IPS DF 4.7 (cell line): ENCODE results near the gene ADAMTS17.
"Not testable (repeated sequence)": the region's sequence is repeated elsewhere in the genome, so short reads cannot be mapped to it uniquely, and the experiment has no call there.

Experiments
- DNase-seq: peaks from one replicate; pipeline ENCODE4 v3.0.0-alpha.2; 2013; ENCODE audit warnings: low spot score; ENCODE audit errors: extremely low read depth

Gene ADAMTS17

DNA sequence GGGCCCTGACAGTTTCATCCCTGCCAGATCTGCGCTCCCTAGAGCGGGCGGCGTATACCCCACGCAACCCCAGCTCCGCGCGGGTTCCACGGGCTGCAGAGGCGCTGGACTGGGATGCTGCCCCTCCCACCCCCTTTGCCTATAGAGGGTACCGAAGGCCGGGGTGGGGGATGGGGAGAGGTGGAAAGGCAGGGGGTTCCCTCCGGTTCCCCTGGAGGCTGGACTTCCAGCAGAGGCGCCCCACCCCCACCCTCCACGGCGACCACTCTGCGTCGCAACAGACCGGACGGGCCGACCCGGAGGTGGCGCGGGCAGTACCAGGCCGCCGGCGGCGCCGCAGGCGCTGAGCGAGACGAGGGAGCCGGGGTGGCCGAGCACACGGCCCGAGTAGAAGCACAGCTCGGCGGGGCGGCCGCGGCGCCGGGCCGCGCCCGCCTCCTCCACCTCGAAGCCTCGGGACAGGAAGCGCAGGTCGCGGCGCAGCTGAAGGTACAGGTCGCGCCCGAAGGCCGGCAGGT lies 995 bp downstream of the ADAMTS17 start:
- no peak for DNase-seq

DNA sequence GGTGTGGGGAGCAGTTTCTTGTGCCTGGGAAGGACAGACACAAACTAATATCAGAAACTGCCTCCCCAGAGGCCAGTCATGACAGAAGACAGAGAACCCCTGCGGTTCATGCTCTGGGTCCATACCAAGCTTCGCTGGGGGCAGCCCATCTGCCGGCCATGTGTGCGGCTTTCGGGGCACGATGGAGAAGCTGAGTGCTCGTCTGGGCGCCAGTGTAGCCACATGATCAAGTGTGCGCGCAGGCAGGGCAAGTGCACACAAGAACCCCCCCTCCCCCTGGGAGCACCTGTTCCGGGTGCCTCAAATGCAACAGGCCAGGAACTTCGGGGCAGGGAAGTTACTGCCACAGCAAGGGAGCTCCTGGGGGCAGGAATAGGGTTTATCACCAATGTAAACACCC lies 1.8 kb downstream of the ADAMTS17 start:
- no peak for DNase-seq

DNA sequence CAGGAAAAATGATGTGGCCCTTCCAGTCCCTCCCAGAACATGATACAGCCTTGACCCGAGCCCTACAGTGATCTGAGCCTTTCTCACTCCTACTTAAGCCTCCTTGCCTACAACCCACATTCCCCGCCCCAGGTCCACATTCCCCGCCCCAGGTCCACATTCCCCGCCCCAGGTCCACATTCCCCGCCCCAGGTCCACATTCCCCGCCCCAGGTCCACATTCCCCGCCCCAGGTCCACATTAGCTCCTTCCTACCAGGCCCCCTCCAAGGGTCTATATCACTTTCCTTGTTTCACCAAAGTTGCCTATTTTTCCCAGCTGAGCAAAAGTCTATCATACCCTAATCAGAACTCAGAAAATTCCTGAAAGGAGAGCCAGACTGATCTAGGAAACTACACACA lies 2.3 kb downstream of the ADAMTS17 start:
- DNase-seq, result not testable (repeated sequence)

DNA sequence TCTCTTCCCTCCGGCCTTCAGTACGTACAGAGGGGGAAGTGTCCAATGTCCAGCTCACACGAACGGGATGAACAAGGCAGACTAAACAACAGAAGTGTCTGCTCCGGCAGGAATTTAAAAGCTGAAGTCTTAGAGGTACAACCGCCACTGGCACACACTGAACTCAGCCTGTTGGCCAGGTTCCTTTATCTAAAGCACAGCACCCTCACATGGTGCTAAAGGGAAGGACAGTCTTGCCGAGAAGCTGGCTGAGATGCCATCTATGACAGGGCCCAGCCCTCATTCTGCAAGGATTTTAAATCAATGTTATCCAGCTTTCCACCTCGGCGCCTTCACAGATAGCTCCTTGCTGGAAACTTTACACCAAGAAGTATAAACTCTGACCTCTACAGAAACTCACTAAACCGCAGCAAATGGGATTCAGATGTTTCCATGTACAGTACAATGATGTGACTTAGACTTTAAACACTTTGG lies 2.8 kb downstream of the ADAMTS17 start:
- no peak for DNase-seq

DNA sequence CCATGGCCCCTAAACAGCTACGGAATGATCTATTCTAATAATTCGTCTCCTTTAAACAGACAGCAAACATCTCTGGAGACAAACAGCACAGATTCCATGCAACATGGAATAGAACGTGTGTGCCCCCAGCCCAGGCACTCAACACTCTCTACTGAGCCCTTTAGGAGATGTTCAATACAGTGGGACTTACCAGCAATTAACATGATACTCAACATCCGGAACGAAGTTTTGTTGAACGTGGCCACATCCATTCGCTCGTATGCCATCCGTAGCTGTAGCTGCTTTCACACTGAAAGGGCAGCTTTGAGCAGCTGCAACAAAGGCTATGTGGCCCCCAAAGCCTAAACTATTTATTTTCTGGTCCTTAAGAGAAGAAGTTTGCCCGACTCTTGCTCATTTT lies 3.5 kb downstream of the ADAMTS17 start:
- DNase-seq, result no peak

DNA sequence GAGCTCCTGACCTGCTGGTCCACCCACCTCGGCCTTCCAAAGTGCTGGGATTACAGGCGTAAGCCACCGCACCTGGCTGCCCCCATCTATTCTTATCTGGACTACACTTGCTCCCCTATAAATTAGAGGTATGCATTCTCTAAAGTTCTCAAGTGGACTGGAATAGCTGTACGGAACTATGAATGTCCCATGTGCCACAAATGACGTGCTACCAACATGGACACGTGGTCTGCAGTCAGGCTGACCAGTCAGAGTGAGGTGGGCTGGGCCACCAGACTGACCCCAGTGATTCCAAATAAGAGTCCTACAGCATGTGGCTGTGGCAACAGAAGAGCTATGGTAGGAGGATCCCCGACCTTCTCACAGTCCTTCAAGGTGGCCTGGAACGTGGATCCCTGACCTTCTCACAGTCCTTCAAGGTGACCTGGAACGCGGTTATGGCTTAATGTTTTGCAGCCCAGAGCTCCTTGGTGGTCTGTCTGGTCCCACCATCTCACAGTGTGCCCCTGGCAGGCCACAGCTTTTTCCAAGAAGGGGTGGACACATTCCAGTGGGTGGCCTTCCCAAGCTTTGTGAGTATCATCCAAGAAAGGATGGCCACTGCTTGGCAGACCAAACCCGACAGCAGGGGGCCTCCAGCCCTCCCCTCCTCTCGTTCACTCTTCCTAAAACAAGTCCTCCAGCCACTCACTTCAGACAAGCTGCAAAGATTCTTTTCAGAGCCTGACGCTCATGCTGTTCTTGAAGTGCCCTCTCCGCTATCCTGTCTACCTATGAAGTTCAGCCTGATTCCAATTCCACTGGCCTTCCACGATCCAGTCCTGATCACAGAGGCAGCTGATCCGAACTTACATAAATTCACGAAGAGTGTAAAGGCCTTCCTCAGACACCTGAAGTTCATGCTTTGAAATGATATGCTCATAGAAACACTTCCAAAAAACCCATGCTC lies 4.4 kb downstream of the ADAMTS17 start:
- no peak for DNase-seq

DNA sequence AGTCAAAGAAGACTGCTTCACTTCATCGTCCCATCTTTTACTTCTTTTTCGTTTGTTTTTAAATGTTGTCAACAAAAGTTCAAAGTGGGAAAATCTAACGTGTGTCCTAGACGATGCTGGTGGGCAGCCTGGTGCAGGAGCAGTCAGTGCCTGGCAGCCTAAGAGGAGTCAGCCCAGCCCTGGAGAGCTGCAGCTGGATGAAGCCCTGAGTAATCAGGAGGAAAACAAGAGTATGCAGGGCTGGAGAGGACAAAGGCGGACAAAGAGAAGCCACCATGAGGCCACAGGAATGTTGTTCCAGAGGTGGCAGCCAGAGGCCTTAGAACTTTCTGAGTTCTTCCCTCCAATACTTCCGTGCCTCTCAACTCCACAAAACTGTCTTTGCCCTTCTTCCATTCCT lies 5.7 kb downstream of the ADAMTS17 start:
- DNase-seq, result no peak

DNA sequence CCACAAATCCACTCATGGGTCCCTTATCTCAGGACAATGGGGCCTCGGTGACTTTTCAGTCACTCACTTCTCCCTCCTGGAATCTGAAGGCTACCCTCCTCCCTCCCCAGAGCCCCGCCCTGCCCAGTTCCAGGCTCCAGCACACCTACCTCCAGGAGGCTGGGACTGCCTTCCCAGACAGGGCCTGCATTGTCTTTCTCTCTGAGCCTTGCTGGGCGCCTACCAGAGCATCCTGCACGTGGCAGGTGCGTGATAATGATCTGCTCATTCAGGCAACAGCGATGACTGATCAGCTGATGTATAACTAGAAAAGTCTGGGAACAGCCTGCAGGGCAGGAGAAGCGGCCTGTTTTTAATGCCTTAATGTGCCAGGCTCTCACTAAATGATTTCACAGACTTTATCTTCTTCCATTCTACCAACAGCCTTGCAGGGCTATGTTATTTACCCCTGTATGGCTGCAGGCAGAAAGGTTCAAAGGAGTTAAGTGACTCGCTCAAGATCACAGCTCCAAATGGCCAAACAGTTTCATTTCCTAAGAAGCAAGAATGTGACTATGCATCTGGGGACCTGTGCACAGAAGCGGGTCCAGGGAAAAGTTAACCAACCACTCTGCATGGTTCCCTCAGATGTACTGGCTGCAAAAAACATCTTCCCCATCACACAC lies 6.3 kb downstream of the ADAMTS17 start:
- DNase-seq, result no peak

DNA sequence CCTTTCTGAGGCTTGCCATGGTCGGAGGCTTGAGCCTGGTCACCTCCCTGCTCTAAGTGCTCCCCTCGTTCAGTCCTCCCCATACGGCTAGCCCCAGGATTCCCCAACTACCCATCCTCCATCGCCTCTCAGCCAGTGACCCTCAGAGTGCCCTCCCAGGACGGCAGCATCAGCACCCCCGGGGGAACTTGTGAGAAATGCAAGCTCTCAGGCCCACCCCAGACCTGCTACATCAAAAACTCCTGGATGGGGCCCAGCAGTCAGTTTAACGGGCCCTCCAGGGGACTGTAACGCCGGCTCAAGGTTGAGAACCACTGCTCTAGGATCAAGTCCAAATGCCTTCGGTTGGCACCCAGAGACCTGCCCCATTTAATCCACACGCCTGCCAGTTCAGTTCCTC lies 6.9 kb downstream of the ADAMTS17 start:
- DNase-seq, result no peak

DNA sequence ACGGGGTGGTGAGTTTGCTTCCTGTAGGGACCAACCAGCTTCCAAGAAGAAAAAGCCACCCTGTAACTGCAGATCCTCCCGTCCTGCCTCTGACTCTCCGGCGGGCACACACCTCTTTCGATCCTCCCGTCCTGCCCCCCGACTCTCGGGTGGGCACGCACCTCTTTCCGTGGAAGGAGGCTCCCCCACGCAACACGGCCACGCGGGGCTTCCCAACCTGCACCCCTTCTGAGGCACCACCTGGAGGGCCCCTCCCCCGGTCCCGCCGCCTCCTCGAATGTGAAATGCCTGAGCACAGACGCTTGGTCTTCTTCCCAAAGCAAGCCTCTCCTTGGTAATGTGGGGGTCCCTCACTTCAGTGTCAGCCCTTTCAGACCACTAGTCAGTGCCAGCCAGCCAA lies 7.3 kb downstream of the ADAMTS17 start:
- DNase-seq, result no peak

DNA sequence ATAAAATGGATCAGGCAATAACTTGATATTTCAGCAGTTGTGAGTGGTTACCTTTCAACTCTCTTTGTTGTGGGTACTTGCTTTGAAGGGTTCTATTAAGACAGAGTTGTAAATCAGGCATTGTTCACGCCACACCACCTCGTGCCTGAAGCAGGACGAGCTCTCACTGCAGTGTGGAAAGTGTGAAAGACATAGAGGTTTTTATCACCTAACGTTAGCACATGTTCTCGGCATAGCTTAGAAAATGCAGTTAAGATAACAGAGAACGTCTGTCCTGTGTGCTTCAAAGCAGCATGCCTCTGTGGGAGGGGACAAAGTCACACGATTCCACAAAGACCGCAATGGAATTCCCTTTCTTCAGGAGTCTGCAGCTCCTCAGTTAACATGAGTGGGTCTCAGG lies 7.8 kb downstream of the ADAMTS17 start:
- DNase-seq, result no peak

DNA sequence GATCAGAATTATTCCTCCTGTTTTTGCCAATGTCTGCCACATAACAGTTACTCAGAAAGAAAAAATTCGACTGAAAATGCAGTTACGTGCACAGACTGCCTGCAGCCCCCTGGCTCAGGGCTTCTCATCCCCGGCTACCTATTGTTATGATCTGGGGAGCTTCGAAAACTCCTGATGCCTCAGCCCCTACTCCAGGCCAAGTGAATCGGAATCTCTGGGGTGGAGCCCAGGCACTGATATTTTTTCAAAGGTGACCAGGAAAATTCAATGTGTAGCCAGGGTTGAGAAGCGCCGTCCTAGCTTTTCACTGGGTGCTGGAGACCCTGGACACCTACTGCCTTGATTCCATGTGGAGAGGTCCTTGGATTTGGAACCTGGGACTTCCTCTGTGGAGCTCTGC lies 8.5 kb downstream of the ADAMTS17 start:
- no peak for DNase-seq

DNA sequence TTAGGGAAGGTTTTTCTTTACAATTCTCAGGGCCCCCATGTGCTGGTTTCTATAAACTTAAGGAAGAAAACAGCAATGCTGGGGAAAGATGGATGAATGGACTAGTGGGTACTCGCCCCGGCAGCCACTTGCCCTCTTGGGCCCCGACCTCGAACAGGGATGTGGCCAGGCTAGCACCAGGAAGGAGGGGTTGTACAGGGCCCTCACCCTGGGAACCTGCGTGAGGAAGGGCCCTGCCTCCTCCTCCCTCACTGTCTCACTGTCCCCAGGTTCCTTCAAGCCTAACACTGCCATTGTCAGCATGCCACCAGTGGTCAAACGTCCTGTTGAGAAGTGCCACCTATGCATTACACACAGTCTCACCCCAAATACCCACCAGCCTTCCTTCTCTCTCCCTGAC lies 9.1 kb downstream of the ADAMTS17 start:
- no peak for DNase-seq

DNA sequence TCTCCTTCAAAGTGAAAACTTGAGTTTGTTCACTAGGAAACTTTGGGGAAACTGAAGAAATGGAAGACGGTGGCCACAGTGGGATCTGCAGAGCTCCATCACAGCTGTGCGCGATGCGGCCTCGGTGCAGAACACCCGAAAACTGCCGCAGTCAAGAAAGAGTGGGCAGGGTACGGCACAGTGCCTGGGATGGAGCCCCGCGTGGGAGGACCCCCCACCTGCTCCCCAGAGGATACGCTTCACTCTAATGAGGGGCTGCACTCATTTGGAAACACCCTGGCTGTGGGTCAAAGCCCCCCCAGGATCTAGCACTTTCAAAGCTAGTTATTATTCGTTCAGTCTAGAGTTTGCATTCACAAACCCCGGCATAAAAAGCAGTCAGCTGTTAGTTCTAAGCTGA lies 9.5 kb downstream of the ADAMTS17 start:
- DNase-seq, result no peak

DNA sequence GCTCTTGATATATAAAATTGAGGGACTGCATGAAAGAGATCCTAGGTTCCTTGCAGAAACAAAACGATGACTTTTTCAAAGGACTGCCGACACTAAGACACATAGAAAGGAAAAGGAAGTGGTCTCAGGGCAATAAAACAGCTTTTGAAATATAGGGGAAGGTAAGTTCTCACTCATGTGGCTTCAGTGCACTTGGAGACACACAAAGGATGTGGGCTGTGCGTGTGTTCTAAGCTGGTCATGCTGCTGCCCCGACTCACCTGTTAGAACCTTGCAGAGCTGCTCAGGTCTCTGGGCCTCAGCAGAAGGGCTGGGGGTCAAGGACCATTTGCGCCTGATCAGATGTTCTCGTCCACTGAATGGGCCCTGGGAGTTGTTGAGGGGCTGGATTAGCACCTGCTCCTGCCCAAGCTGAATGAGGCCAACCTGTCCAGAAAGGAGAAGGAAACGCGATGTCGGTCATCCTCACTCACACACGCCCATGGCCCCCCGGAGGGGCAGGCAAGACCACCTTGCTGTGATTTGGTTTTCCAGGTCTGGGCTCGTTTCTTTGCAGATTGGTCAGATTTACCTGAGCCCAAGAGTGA lies 11.1 kb downstream of the ADAMTS17 start:
- no peak for DNase-seq

DNA sequence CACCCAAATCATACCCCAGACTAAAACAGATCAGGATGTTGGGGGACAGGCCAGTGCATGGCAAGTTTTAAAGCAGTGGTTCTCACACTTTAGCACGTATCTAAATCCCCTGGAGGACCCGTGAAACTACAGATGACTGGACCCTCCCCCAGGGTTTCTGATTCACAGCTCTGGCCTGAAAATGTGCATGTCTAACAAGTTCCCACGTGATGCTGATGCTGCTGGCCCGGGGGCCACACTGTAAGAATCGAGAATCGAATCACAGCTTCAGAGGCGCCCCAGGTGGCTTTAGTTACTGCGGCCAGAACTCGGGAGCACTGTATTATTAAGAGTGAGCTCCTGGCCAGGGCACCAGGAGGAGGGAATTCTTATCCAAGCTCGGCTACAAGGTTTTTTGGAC lies 11.6 kb downstream of the ADAMTS17 start:
- no peak for DNase-seq

DNA sequence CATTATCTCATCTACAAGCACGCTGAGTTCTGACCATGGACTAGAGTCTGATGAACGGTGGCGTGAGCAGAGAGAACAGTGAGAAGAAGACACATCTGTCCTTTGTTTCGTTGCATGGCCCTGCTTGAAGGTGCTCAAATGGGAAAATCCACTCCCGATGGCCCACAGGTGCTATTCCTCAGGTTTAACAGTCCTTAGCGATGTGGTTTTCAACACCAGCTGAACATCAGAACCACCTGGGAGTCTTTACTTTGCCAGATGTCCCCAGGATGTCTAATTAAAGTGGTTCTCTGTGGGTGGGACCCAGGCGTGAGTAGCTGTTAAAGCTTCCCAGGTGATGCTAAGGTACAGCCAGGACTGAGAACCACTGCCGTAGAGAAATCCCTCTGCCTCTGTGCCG lies 13.0 kb downstream of the ADAMTS17 start:
- DNase-seq, result no peak

DNA sequence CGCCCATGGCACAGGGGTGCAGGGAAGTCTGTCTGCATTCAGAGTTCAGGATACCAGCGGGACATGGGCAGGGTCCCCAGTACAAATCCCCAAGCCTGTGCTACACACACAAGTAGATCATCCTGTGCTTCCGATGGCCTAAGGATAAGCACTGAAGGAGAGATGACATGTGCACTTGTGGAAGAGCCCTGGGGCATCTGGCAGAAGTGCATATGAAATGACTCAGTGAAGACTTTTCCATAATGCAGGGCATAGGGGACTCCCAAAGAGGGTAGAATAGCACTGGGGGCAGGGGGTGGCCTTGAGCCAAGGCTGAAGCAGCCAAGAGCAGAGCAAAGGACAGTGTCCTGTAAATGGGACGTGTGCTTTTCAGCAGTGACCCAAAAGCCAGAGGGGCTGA lies 22.9 kb downstream of the ADAMTS17 start:
- DNase-seq, result no peak

DNA sequence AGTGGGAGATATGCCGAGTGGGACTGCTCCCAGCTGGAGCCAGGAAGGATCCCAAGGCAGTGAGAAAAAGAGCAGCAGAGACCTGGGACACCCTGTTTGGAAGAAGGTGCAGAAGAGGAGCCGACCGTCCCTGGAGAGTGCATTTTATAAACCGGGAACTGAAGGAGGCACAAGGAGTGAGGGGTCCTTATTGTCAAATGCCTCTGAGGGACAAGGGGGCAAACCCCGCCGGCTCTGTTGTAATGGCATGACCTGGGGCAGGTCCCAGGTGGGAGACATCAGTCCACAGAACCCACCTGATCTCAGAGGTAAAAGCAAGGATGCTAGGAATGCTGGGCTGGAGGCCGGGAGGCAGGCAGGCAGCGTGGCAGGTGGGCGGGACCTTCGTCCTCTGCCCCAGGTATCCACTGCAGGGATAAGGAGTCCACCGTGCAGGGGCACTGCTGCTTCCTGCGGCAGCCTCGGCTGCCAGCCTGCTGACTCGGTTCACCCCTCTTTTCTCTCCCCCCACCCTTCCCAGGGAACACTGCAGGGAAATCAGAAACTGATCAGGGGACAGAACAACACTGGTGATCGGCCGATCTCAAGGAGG lies 26.9 kb downstream of the ADAMTS17 start:
- DNase-seq, result no peak

DNA sequence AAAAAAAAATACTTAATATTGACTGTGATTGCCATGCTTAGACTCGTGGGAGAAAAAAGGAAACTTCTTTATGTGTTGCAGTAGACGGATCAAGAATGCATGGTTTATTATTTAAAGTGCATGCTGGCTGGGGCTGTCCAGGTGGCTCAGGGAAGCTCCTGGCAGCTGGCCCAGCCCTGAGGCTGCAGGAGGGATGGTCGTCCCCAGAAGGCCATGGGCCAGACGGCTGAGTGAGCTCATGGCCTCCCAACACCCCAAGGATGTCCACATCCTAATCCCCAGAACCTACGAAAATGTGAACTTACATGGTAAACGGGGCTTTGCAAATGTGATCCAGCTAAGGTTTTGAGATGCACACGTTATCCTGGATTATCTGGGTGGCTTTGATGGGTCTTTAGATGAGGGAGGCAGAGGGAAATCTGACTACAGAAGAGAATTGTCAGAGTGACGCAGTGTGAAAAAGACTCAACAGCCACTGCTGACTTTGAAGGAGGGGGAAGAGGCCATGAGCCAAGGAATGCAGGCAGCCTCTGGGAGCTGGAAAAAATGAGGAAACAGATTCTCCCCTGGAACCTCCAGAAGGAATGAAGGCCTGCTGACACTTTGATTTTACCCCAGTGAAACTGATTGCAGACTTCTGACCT lies 29.8 kb downstream of the ADAMTS17 start:
- DNase-seq, result no peak

DNA sequence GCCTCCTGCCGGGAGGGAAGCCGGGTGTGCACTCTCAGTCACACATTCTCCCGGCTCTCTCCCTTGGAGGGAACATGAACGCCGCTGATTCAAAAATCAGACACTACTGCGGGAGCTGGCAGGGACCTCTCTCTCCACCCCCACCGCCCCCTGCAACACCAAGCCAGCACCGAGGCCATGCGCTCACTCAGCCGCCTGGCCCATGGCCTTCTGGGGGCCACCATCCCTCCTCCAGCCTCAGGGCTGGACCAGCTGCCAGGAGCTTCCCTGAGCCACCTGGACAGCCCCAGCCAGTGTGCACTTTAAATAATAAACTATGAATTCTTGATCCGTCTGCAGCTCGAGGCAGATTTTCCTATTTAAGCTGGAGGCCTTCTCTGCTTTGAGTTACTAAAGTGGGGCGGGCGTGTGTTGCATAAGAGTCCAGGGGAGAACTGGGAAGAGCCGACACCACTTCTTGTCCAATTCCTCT lies 30.6 kb downstream of the ADAMTS17 start:
- DNase-seq, result no peak
